ENCODE data around the gene ZFC3H1. TPM values are rescaled to one million over a fixed set of nuclear protein-coding genes. Genes with fewer than 3 reads are reported as not detected.

The ZFC3H1 gene
- total RNA-seq, 1 experiment from 2014 or later = 18.4 TPM

- Histone ChIP-seq H3K9me3 (replicated peaks) (no peaks in the 10 kb centered on the region), H3K27ac (peak overlapping the region; percentile 79), H3K4me3 (peak overlapping the region; percentile 65), H3K27me3 (replicated peaks) (no peaks in the 10 kb centered on the region), H3K4me1 (replicated peaks) (peaks cover 4% of the 10 kb centered on the region; the same call in 1 of the 2 replicates), H3K36me3 (peaks cover 21% of the 10 kb centered on the region)
- no peak for DNase-seq (ENCODE audit: low read depth in 1 of 2, low spot score in 2 of 2)
Observed at GRCh38 chr12:71664411-71665089, 902 bp upstream of the ZFC3H1 start.

GRCh38 chr12:71662849-71663560, 643 bp downstream of the ZFC3H1 start:
- peak; percentile 58 to 74 for DNase-seq (ENCODE audit: low read depth in 1 of 2, low spot score in 2 of 2)
- Histone ChIP-seq H3K9me3 (replicated peaks) (no peaks in the 10 kb centered on the region), H3K36me3 (peaks cover 35% of the 10 kb centered on the region)

GRCh38 chr12:71661977-71662530, 1.6 kb downstream of the ZFC3H1 start:
- peaks cover 4% of the 10 kb centered on the region; the same call in 1 of the 2 replicates for H3K4me1 ChIP-seq (replicated peaks)
- DNase-seq (ENCODE audit: low read depth in 1 of 2, low spot score in 2 of 2) = peak in 1 of 2 experiments; percentile 21
- peaks cover 44% of the 10 kb centered on the region for H3K36me3 ChIP-seq
- no peaks in the 10 kb centered on the region for H3K9me3 ChIP-seq (replicated peaks)
- H3K4me3 ChIP-seq = peak overlapping the region; percentile 65
- H3K27ac ChIP-seq = peak overlapping the region; percentile 79
- H3K27me3 ChIP-seq (replicated peaks) = no peaks in the 10 kb centered on the region

More at GRCh38 chr12:71662849-71663560, 643 bp downstream of the ZFC3H1 start:
- Histone ChIP-seq H3K27ac (peak overlapping the region; percentile 79), H3K4me1 (replicated peaks) (peaks cover 4% of the 10 kb centered on the region; the same call in 1 of the 2 replicates), H3K4me3 (peak overlapping the region; percentile 65), H3K27me3 (replicated peaks) (no peaks in the 10 kb centered on the region)

- Histone ChIP-seq H3K36me3 (peaks cover 84% of the 10 kb centered on the region), H3K27ac (no peak overlapping the region), H3K4me1 (replicated peaks) (peaks cover 4% of the 10 kb centered on the region; the same call in 1 of the 2 replicates), H3K9me3 (replicated peaks) (no peaks in the 10 kb centered on the region; the same call in 1 of the 2 replicates), H3K27me3 (replicated peaks) (no peaks in the 10 kb centered on the region), H3K4me3 (no peak overlapping the region)
- DNase-seq (ENCODE audit: low read depth in 1 of 2, low spot score in 2 of 2) = no peak
Observed at GRCh38 chr12:71656740-71657139, 6.9 kb downstream of the ZFC3H1 start.

GRCh38 chr12:71655907-71656306, 7.7 kb downstream of the ZFC3H1 start:
- no peak overlapping the region for H3K27ac ChIP-seq
- H3K27me3 ChIP-seq (replicated peaks) = no peaks in the 10 kb centered on the region
- H3K9me3 ChIP-seq (replicated peaks) = no peaks in the 10 kb centered on the region; the same call in 1 of the 2 replicates
- peaks cover 90% of the 10 kb centered on the region for H3K36me3 ChIP-seq
- no peak overlapping the region for H3K4me3 ChIP-seq
- no peak for DNase-seq (ENCODE audit: low read depth in 1 of 2, low spot score in 2 of 2)
- H3K4me1 ChIP-seq (replicated peaks) = no peaks in the 10 kb centered on the region

- H3K27me3 ChIP-seq (replicated peaks) = no peaks in the 10 kb centered on the region
- no peak overlapping the region for H3K4me3 ChIP-seq
- no peaks in the 10 kb centered on the region for H3K4me1 ChIP-seq (replicated peaks)
- peaks cover 94% of the 10 kb centered on the region for H3K36me3 ChIP-seq
- no peak overlapping the region for H3K27ac ChIP-seq
- no peak for DNase-seq (ENCODE audit: low read depth in 1 of 2, low spot score in 2 of 2)
- no peaks in the 10 kb centered on the region; the same call in 1 of the 2 replicates for H3K9me3 ChIP-seq (replicated peaks)
Observed at GRCh38 chr12:71655495-71655894, 8.2 kb downstream of the ZFC3H1 start.

- Histone ChIP-seq H3K9me3 (replicated peaks) (no peaks in the 10 kb centered on the region; the same call in 1 of the 2 replicates), H3K27me3 (replicated peaks) (no peaks in the 10 kb centered on the region), H3K27ac (no peak overlapping the region), H3K4me1 (replicated peaks) (no peaks in the 10 kb centered on the region), H3K36me3 (peaks cover 96% of the 10 kb centered on the region), H3K4me3 (no peak overlapping the region)
- no peak for DNase-seq (ENCODE audit: low read depth in 1 of 2, low spot score in 2 of 2)
Observed at GRCh38 chr12:71654200-71654599, 9.4 kb downstream of the ZFC3H1 start.

GRCh38 chr12:71653137-71653536, 10.5 kb downstream of the ZFC3H1 start:
- Histone ChIP-seq H3K27me3 (replicated peaks) (no peaks in the 10 kb centered on the region), H3K4me3 (no peak overlapping the region), H3K27ac (no peak overlapping the region), H3K4me1 (replicated peaks) (no peaks in the 10 kb centered on the region), H3K9me3 (replicated peaks) (no peaks in the 10 kb centered on the region; the same call in 1 of the 2 replicates), H3K36me3 (peaks cover 94% of the 10 kb centered on the region)
- DNase-seq (ENCODE audit: low read depth in 1 of 2, low spot score in 2 of 2) = no peak

GRCh38 chr12:71652656-71653055, 11.0 kb downstream of the ZFC3H1 start:
- H3K4me3 ChIP-seq = no peak overlapping the region
- peaks cover 95% of the 10 kb centered on the region for H3K36me3 ChIP-seq
- H3K4me1 ChIP-seq (replicated peaks) = no peaks in the 10 kb centered on the region
- no peak for DNase-seq (ENCODE audit: low read depth in 1 of 2, low spot score in 2 of 2)
- no peak overlapping the region for H3K27ac ChIP-seq
- no peaks in the 10 kb centered on the region; the same call in 1 of the 2 replicates for H3K9me3 ChIP-seq (replicated peaks)
- no peaks in the 10 kb centered on the region for H3K27me3 ChIP-seq (replicated peaks)

GRCh38 chr12:71649401-71649800, 14.2 kb downstream of the ZFC3H1 start:
- H3K27me3 ChIP-seq (replicated peaks) = no peaks in the 10 kb centered on the region
- no peak for DNase-seq (ENCODE audit: low read depth in 1 of 2, low spot score in 2 of 2)
- no peak overlapping the region for H3K4me3 ChIP-seq
- H3K36me3 ChIP-seq = peaks cover 94% of the 10 kb centered on the region
- no peak overlapping the region for H3K27ac ChIP-seq
- H3K9me3 ChIP-seq (replicated peaks) = no peaks in the 10 kb centered on the region; the same call in 1 of the 2 replicates
- no peaks in the 10 kb centered on the region for H3K4me1 ChIP-seq (replicated peaks)

- Histone ChIP-seq H3K36me3 (peaks cover 94% of the 10 kb centered on the region), H3K27ac (no peak overlapping the region), H3K4me3 (no peak overlapping the region), H3K27me3 (replicated peaks) (no peaks in the 10 kb centered on the region), H3K4me1 (replicated peaks) (no peaks in the 10 kb centered on the region), H3K9me3 (replicated peaks) (no peaks in the 10 kb centered on the region; the same call in 1 of the 2 replicates)
- DNase-seq (ENCODE audit: low read depth in 1 of 2, low spot score in 2 of 2) = no peak
Observed at GRCh38 chr12:71648537-71648936, 15.1 kb downstream of the ZFC3H1 start.

GRCh38 chr12:71646512-71646911, 17.1 kb downstream of the ZFC3H1 start:
- Histone ChIP-seq H3K4me3 (no peak overlapping the region), H3K36me3 (peaks cover 94% of the 10 kb centered on the region), H3K27me3 (replicated peaks) (no peaks in the 10 kb centered on the region), H3K9me3 (replicated peaks) (no peaks in the 10 kb centered on the region), H3K4me1 (replicated peaks) (no peaks in the 10 kb centered on the region), H3K27ac (no peak overlapping the region)
- no peak for DNase-seq (ENCODE audit: low read depth in 1 of 2, low spot score in 2 of 2)

GRCh38 chr12:71645268-71645667, 18.4 kb downstream of the ZFC3H1 start:
- H3K27ac ChIP-seq = no peak overlapping the region
- H3K4me1 ChIP-seq (replicated peaks) = no peaks in the 10 kb centered on the region
- no peak overlapping the region for H3K4me3 ChIP-seq
- H3K27me3 ChIP-seq (replicated peaks) = no peaks in the 10 kb centered on the region
- DNase-seq (ENCODE audit: low read depth in 1 of 2, low spot score in 2 of 2) = no peak
- no peaks in the 10 kb centered on the region for H3K9me3 ChIP-seq (replicated peaks)
- peaks cover 94% of the 10 kb centered on the region for H3K36me3 ChIP-seq

- H3K9me3 ChIP-seq (replicated peaks) = no peaks in the 10 kb centered on the region
- DNase-seq (ENCODE audit: low read depth in 1 of 2, low spot score in 2 of 2) = no peak
- no peak overlapping the region for H3K27ac ChIP-seq
- no peak overlapping the region for H3K4me3 ChIP-seq
- H3K36me3 ChIP-seq = peaks cover 96% of the 10 kb centered on the region
- no peaks in the 10 kb centered on the region for H3K27me3 ChIP-seq (replicated peaks)
- no peaks in the 10 kb centered on the region for H3K4me1 ChIP-seq (replicated peaks)
Observed at GRCh38 chr12:71642264-71642663, 21.4 kb downstream of the ZFC3H1 start.

All from SJSA1 (cell line).